GM19240 (cell line): ENCODE measurements around the gene UBAC2.
A peak's percentile ranks its signal among the peaks of the same experiment; 100 is the strongest.
"Not testable (repeated sequence)": the region's sequence is repeated elsewhere in the genome, so short reads cannot be mapped to it uniquely, and the experiment has no call there.

Source experiments
- DNase-seq: peaks from one replicate; pipeline ENCODE4 v3.0.0; 2011; ENCODE audit warnings: low spot score; ENCODE audit not compliant: insufficient read length

UBAC2 gene

GRCh38 chr13:99374994-99375737 lies 174.5 kb downstream of the UBAC2 start:
- no peak for DNase-seq

- no peak for DNase-seq
Observed at GRCh38 chr13:99375738-99376080, 175.1 kb downstream of the UBAC2 start.

GRCh38 chr13:99376132-99376531 lies 175.5 kb downstream of the UBAC2 start:
- no peak for DNase-seq

- no peak for DNase-seq
Observed at GRCh38 chr13:99376924-99377323, 176.3 kb downstream of the UBAC2 start.

- no peak for DNase-seq
Observed at GRCh38 chr13:99377641-99378040, 177.0 kb downstream of the UBAC2 start.

- no peak for DNase-seq
Observed at GRCh38 chr13:99378985-99379733, 178.5 kb downstream of the UBAC2 start.

- DNase-seq: no peak
Observed at GRCh38 chr13:99379856-99380801, 179.5 kb downstream of the UBAC2 start.

- no peak for DNase-seq
Observed at GRCh38 chr13:99380921-99381645, 180.4 kb downstream of the UBAC2 start.

- no peak for DNase-seq
Observed at GRCh38 chr13:99381766-99382165, 181.1 kb downstream of the UBAC2 start.

- DNase-seq: no peak
Observed at GRCh38 chr13:99382428-99383133, 181.9 kb downstream of the UBAC2 start.

- no peak for DNase-seq
Observed at GRCh38 chr13:99383511-99383921, 182.9 kb downstream of the UBAC2 start.

GRCh38 chr13:99383946-99384345 lies 183.3 kb downstream of the UBAC2 start:
- no peak for DNase-seq

GRCh38 chr13:99384468-99384867 lies 183.8 kb downstream of the UBAC2 start:
- no peak for DNase-seq

- no peak for DNase-seq
Observed at GRCh38 chr13:99385161-99385560, 184.5 kb downstream of the UBAC2 start.

GRCh38 chr13:99385940-99386339 lies 185.3 kb downstream of the UBAC2 start:
- DNase-seq: no peak

- no peak for DNase-seq
Observed at GRCh38 chr13:99386495-99386894, 185.8 kb downstream of the UBAC2 start.

- peak; percentile 82 for DNase-seq
Observed at GRCh38 chr13:99386911-99387788, 186.5 kb downstream of the UBAC2 start.

- no peak for DNase-seq
Observed at GRCh38 chr13:99388334-99388923, 187.8 kb downstream of the UBAC2 start.

- not testable (repeated sequence) for DNase-seq
Observed at GRCh38 chr13:99389094-99389493, 188.4 kb downstream of the UBAC2 start.
